Measurements from ENCODE around the gene SMYD5.

- TF ChIP-seq, protein P1, sequence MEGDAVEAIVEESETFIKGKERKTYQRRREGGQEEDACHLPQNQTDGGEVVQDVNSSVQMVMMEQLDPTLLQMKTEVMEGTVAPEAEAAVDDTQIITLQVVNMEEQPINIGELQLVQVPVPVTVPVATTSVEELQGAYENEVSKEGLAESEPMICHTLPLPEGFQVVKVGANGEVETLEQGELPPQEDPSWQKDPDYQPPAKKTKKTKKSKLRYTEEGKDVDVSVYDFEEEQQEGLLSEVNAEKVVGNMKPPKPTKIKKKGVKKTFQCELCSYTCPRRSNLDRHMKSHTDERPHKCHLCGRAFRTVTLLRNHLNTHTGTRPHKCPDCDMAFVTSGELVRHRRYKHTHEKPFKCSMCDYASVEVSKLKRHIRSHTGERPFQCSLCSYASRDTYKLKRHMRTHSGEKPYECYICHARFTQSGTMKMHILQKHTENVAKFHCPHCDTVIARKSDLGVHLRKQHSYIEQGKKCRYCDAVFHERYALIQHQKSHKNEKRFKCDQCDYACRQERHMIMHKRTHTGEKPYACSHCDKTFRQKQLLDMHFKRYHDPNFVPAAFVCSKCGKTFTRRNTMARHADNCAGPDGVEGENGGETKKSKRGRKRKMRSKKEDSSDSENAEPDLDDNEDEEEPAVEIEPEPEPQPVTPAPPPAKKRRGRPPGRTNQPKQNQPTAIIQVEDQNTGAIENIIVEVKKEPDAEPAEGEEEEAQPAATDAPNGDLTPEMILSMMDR (IDR thresholded peaks at IDR 0.05) = no peak
- no peak for TF ChIP-seq POLR2A (IDR thresholded peaks at IDR 0.05)
Observed at GRCh38 chr2:73210696-73211095, 3.3 kb upstream of the SMYD5 start.

All from right lobe of liver (tissue), 4 donors.